ENCODE measurements around the gene NFATC3.

Gene NFATC3

GRCh38 chr16:68246666-68247065, 161.5 kb downstream of the NFATC3 start:
- H3K9me3 ChIP-seq (ENCODE audit: control insufficient read depth, insufficient read depth, low read length): no peaks in the 10 kb centered on the region
- no peaks in the 10 kb centered on the region for H3K36me3 ChIP-seq (ENCODE audit: insufficient read depth, low read length)
- no peak overlapping the region for H3K9ac ChIP-seq (ENCODE audit: low read depth, low read length)
- 0 out of 2 replicates have a peak, but pooled peaks cover 3% of the 10 kb centered on the region for H3K4me1 ChIP-seq (ENCODE audit: insufficient read depth, low read length)

- no peaks in the 10 kb centered on the region for H3K9me3 ChIP-seq (ENCODE audit: control insufficient read depth, insufficient read depth, low read length)
- no peak overlapping the region for H3K9ac ChIP-seq (ENCODE audit: low read depth, low read length)
- H3K4me1 ChIP-seq (ENCODE audit: insufficient read depth, low read length): 0 out of 2 replicates have a peak, but pooled peaks cover 3% of the 10 kb centered on the region
- H3K36me3 ChIP-seq (ENCODE audit: insufficient read depth, low read length): no peaks in the 10 kb centered on the region
Observed at GRCh38 chr16:68247400-68247799, 162.2 kb downstream of the NFATC3 start.

- H3K4me1 ChIP-seq (ENCODE audit: insufficient read depth, low read length): 0 out of 2 replicates have a peak, but pooled peaks cover 3% of the 10 kb centered on the region
- H3K9ac ChIP-seq (ENCODE audit: low read depth, low read length): no peak overlapping the region
- no peaks in the 10 kb centered on the region for H3K36me3 ChIP-seq (ENCODE audit: insufficient read depth, low read length)
- H3K9me3 ChIP-seq (ENCODE audit: control insufficient read depth, insufficient read depth, low read length): no peaks in the 10 kb centered on the region
Observed at GRCh38 chr16:68247932-68248331, 162.8 kb downstream of the NFATC3 start.

- Histone ChIP-seq H3K4me1 (ENCODE audit: insufficient read depth, low read length) (0 out of 2 replicates have a peak, but pooled peaks cover 3% of the 10 kb centered on the region), H3K36me3 (ENCODE audit: insufficient read depth, low read length) (no peaks in the 10 kb centered on the region)
Observed at GRCh38 chr16:68249371-68249770, 164.2 kb downstream of the NFATC3 start.

GRCh38 chr16:68250951-68251350, 165.8 kb downstream of the NFATC3 start:
- H3K9me3 ChIP-seq (ENCODE audit: control insufficient read depth, insufficient read depth, low read length): no peaks in the 10 kb centered on the region
- no peaks in the 10 kb centered on the region for H3K36me3 ChIP-seq (ENCODE audit: insufficient read depth, low read length)
- no peak overlapping the region for H3K9ac ChIP-seq (ENCODE audit: low read depth, low read length)
- H3K4me1 ChIP-seq (ENCODE audit: insufficient read depth, low read length): 0 out of 2 replicates have a peak, but pooled peaks cover under 1% of the 10 kb centered on the region

More at GRCh38 chr16:68249371-68249770, 164.2 kb downstream of the NFATC3 start:
- Histone ChIP-seq H3K9ac (ENCODE audit: low read depth, low read length) (no peak overlapping the region), H3K9me3 (ENCODE audit: control insufficient read depth, insufficient read depth, low read length) (no peaks in the 10 kb centered on the region)

GRCh38 chr16:68251832-68252231, 166.7 kb downstream of the NFATC3 start:
- no peaks in the 10 kb centered on the region for H3K9me3 ChIP-seq (ENCODE audit: control insufficient read depth, insufficient read depth, low read length)
- no peaks in the 10 kb centered on the region for H3K4me1 ChIP-seq (ENCODE audit: insufficient read depth, low read length)
- H3K36me3 ChIP-seq (ENCODE audit: insufficient read depth, low read length): no peaks in the 10 kb centered on the region
- H3K9ac ChIP-seq (ENCODE audit: low read depth, low read length): no peak overlapping the region

- Histone ChIP-seq H3K9me3 (ENCODE audit: control insufficient read depth, insufficient read depth, low read length) (no peaks in the 10 kb centered on the region), H3K9ac (ENCODE audit: low read depth, low read length) (no peak overlapping the region), H3K4me1 (ENCODE audit: insufficient read depth, low read length) (no peaks in the 10 kb centered on the region; the same call in 1 of the 2 replicates), H3K36me3 (ENCODE audit: insufficient read depth, low read length) (no peaks in the 10 kb centered on the region)
Observed at GRCh38 chr16:68252383-68252782, 167.2 kb downstream of the NFATC3 start.

- Histone ChIP-seq H3K9me3 (ENCODE audit: control insufficient read depth, insufficient read depth, low read length) (no peaks in the 10 kb centered on the region), H3K4me1 (ENCODE audit: insufficient read depth, low read length) (no peaks in the 10 kb centered on the region; the same call in 1 of the 2 replicates), H3K36me3 (ENCODE audit: insufficient read depth, low read length) (no peaks in the 10 kb centered on the region), H3K9ac (ENCODE audit: low read depth, low read length) (no peak overlapping the region)
Observed at GRCh38 chr16:68253721-68254120, 168.6 kb downstream of the NFATC3 start.

GRCh38 chr16:68255712-68256111, 170.5 kb downstream of the NFATC3 start:
- no peak overlapping the region for H3K9ac ChIP-seq (ENCODE audit: low read depth, low read length)
- no peaks in the 10 kb centered on the region for H3K36me3 ChIP-seq (ENCODE audit: insufficient read depth, low read length)
- no peaks in the 10 kb centered on the region for H3K9me3 ChIP-seq (ENCODE audit: control insufficient read depth, insufficient read depth, low read length)
- H3K4me1 ChIP-seq (ENCODE audit: insufficient read depth, low read length): no peaks in the 10 kb centered on the region; the same call in 1 of the 2 replicates

GRCh38 chr16:68257251-68257905, 172.2 kb downstream of the NFATC3 start:
- Histone ChIP-seq H3K36me3 (ENCODE audit: insufficient read depth, low read length) (no peaks in the 10 kb centered on the region), H3K9ac (ENCODE audit: low read depth, low read length) (no peak overlapping the region), H3K4me1 (ENCODE audit: insufficient read depth, low read length) (no peaks in the 10 kb centered on the region; the same call in 1 of the 2 replicates), H3K9me3 (ENCODE audit: control insufficient read depth, insufficient read depth, low read length) (no peaks in the 10 kb centered on the region)

GRCh38 chr16:68257906-68258800, 173.0 kb downstream of the NFATC3 start:
- H3K36me3 ChIP-seq (ENCODE audit: insufficient read depth, low read length): no peaks in the 10 kb centered on the region
- H3K9me3 ChIP-seq (ENCODE audit: control insufficient read depth, insufficient read depth, low read length): no peaks in the 10 kb centered on the region
- H3K9ac ChIP-seq (ENCODE audit: low read depth, low read length): no peak overlapping the region
- no peaks in the 10 kb centered on the region; the same call in 1 of the 2 replicates for H3K4me1 ChIP-seq (ENCODE audit: insufficient read depth, low read length)

- no peaks in the 10 kb centered on the region; the same call in 1 of the 2 replicates for H3K4me1 ChIP-seq (ENCODE audit: insufficient read depth, low read length)
- no peak overlapping the region for H3K9ac ChIP-seq (ENCODE audit: low read depth, low read length)
- H3K36me3 ChIP-seq (ENCODE audit: insufficient read depth, low read length): no peaks in the 10 kb centered on the region
- no peaks in the 10 kb centered on the region for H3K9me3 ChIP-seq (ENCODE audit: control insufficient read depth, insufficient read depth, low read length)
Observed at GRCh38 chr16:68259007-68259825, 174.0 kb downstream of the NFATC3 start.

- H3K9me3 ChIP-seq (ENCODE audit: control insufficient read depth, insufficient read depth, low read length): no peaks in the 10 kb centered on the region
- no peaks in the 10 kb centered on the region for H3K36me3 ChIP-seq (ENCODE audit: insufficient read depth, low read length)
- H3K9ac ChIP-seq (ENCODE audit: low read depth, low read length): peak overlapping the region; percentile 98
- H3K4me1 ChIP-seq (ENCODE audit: insufficient read depth, low read length): peaks cover 6% of the 10 kb centered on the region; the same call in 1 of the 2 replicates
Observed at GRCh38 chr16:68263559-68264127, 178.5 kb downstream of the NFATC3 start.

Measured in ES-I3 (cell line).